HepG2 (cell line): ENCODE results near the gene ICAM5. TPM values are rescaled to one million over a fixed set of nuclear protein-coding genes. Genes with fewer than 3 reads are reported as not detected.

Source experiments
- BORCS8-MEF2B ChIP-seq: sonication (generic); formaldehyde crosslinking; IDR thresholded peaks from 2 replicates; pipeline ENCODE4 v1.8.0; 2022; ENCODE audit warnings: mild to moderate bottlenecking, missing genetic modification reagents
- CC2D1A ChIP-seq: sonication (generic); formaldehyde crosslinking; IDR thresholded peaks from 2 replicates; pipeline ENCODE4 v1.8.1; 2023; ENCODE audit warnings: mild to moderate bottlenecking, missing genetic modification reagents
- ELF4 ChIP-seq: sonication (generic); formaldehyde crosslinking; IDR thresholded peaks from 2 replicates; pipeline ENCODE4 v1.5.0; 2020; ENCODE audit warnings: missing genetic modification reagents, mild to moderate bottlenecking, moderate library complexity, borderline replicate concordance
- ESRRA ChIP-seq: sonication (generic); formaldehyde crosslinking; IDR thresholded peaks from 2 replicates; pipeline ENCODE4 v1.5.1; 2020; ENCODE audit warnings: mild to moderate bottlenecking, low read depth, missing genetic modification reagents
- ETV5 ChIP-seq: IDR thresholded peaks from 2 replicates; pipeline ENCODE4 v1.6.1; 2018; ENCODE audit warnings: missing biosample characterization, missing genetic modification reagents, inconsistent platforms, borderline replicate concordance
- HNRNPUL1 ChIP-seq: fragments of 200-400 bp; formaldehyde crosslinking; IDR thresholded peaks from 2 replicates; pipeline ENCODE4 v1.6.1; 2017; ENCODE audit warnings: low read depth, mild to moderate bottlenecking, low read length, moderate library complexity
- JUN ChIP-seq: sonication (generic); formaldehyde crosslinking; IDR thresholded peaks from 2 replicates; pipeline ENCODE4 v1.4.0; 2020; ENCODE audit warnings: mild to moderate bottlenecking, missing genetic modification reagents
- JUNB ChIP-seq: sonication (generic); formaldehyde crosslinking; IDR thresholded peaks from 2 replicates; pipeline ENCODE4 v1.8.0; 2022; ENCODE audit warnings: missing genetic modification reagents, mild to moderate bottlenecking, borderline replicate concordance
- KAT2B ChIP-seq: fragments of 150-350 bp; IDR thresholded peaks from 2 replicates; pipeline ENCODE4 v1.6.1; 2014; ENCODE audit warnings: low read depth, low read length, borderline replicate concordance
- NCOA2 ChIP-seq: sonication (generic); formaldehyde crosslinking; IDR thresholded peaks from 2 replicates; pipeline ENCODE4 v1.8.0; 2022; ENCODE audit warnings: inconsistent platforms
- NFE2 ChIP-seq: sonication (generic); formaldehyde crosslinking; IDR thresholded peaks from 2 replicates; pipeline ENCODE4 v1.4.0; 2020; ENCODE audit warnings: missing genetic modification reagents
- NR2F6 ChIP-seq, 2 experiments: IDR thresholded peaks; 2 replicates each; pipeline ENCODE4 v1.6.1; 2016; ENCODE audit warnings: antibody characterized with exemption in 1 of 2, mild to moderate bottlenecking in 1 of 2
- POLR2A ChIP-seq, 2 experiments: IDR thresholded peaks; 2 replicates each; pipeline ENCODE4 v1.6.1; 2011; ENCODE audit warnings: low read depth in 2 of 2, low read length in 2 of 2, mild to moderate bottlenecking in 1 of 2, moderate library complexity in 1 of 2; ENCODE audit not compliant: insufficient read depth in 1 of 2
- RFXAP ChIP-seq: sonication (generic); formaldehyde crosslinking; IDR thresholded peaks from 2 replicates; pipeline ENCODE4 v1.4.0; 2020; ENCODE audit warnings: missing genetic modification reagents, borderline replicate concordance
- SMAD9 ChIP-seq: sonication (generic); formaldehyde crosslinking; IDR thresholded peaks from 2 replicates; pipeline ENCODE4 v1.5.1; 2020; ENCODE audit warnings: mild to moderate bottlenecking, missing genetic modification reagents
- ZC3H13 ChIP-seq: sonication (generic); formaldehyde crosslinking; IDR thresholded peaks from 2 replicates; pipeline ENCODE4 v1.8.1; 2023; ENCODE audit warnings: mild to moderate bottlenecking, missing genetic modification reagents, moderate library complexity
- ZKSCAN5 ChIP-seq: sonication (generic); formaldehyde crosslinking; IDR thresholded peaks from 2 replicates; pipeline ENCODE4 v1.5.1; 2020; ENCODE audit warnings: mild to moderate bottlenecking, missing genetic modification reagents
- ZMAT3 ChIP-seq: sonication (generic); formaldehyde crosslinking; conservative IDR thresholded peaks from 2 replicates; pipeline ENCODE4 v1.7.0; 2021; ENCODE audit warnings: missing genetic modification reagents
- ZNF143 ChIP-seq: sonication (generic); formaldehyde crosslinking; IDR thresholded peaks from 2 replicates; pipeline ENCODE4 v1.4.0; 2020; ENCODE audit warnings: missing genetic modification reagents
- ZNF510 ChIP-seq: sonication (generic); formaldehyde crosslinking; IDR thresholded peaks from 2 replicates; pipeline ENCODE4 v1.4.0; 2020; ENCODE audit warnings: low read depth, mild to moderate bottlenecking, missing genetic modification reagents
- ZNF563 ChIP-seq: sonication (generic); formaldehyde crosslinking; IDR thresholded peaks from 2 replicates; pipeline ENCODE4 v1.8.0; 2022; ENCODE audit warnings: mild to moderate bottlenecking, moderate library complexity, missing genetic modification reagents
- ZNF7 ChIP-seq: IDR thresholded peaks from 2 replicates; pipeline ENCODE4 v1.6.1; 2016; ENCODE audit warnings: missing biosample characterization, missing genetic modification reagents
- ZNF703 ChIP-seq: sonication (generic); formaldehyde crosslinking; IDR thresholded peaks from 2 replicates; pipeline ENCODE4 v1.5.1; 2020; ENCODE audit warnings: missing genetic modification reagents, mild to moderate bottlenecking, moderate library complexity, borderline replicate concordance
- ZNF766 ChIP-seq: sonication (generic); formaldehyde crosslinking; IDR thresholded peaks from 2 replicates; pipeline ENCODE4 v1.5.0; 2020; ENCODE audit warnings: missing genetic modification reagents, borderline replicate concordance
- ZNF788 ChIP-seq: sonication (generic); formaldehyde crosslinking; IDR thresholded peaks from 2 replicates; pipeline ENCODE4 v1.5.0; 2020; ENCODE audit warnings: mild to moderate bottlenecking, missing genetic modification reagents, borderline replicate concordance
- ZNF879 ChIP-seq: sonication (generic); formaldehyde crosslinking; IDR thresholded peaks from 2 replicates; pipeline ENCODE4 v1.8.1; 2023; ENCODE audit warnings: missing genetic modification reagents
- polyA plus RNA-seq, 8 experiments: library from polyadenylated mRNA; depleted of rRNA in 3 of 8; stranded (reverse) in 7 of 8; unstranded in 1 of 8; fragments of >200 nt; fragmentation: Illumina TruSeq in 4 of 8; extraction: Trizol in 4 of 8; gene quantifications; 2 replicates each; pipeline versions ENCODE4 v1.2.1 to v1.2.3, GENCODE V29; 2011 to 2016; ENCODE audit warnings: low read depth in 4 of 8, missing spikeins in 1 of 8, mixed read lengths in 1 of 8; ENCODE audit not compliant: insufficient read depth in 1 of 8
- total RNA-seq, 5 experiments: library from RNA; depleted of rRNA; stranded (reverse); fragments of >200 nt; fragmentation: Illumina TruSeq; extraction: Trizol; gene quantifications; 2 replicates each; pipeline ENCODE4 v1.2.3, GENCODE V29; 2016; ENCODE audit warnings: low read depth in 1 of 5
- TF ChIP-seq, protein P1 (sequence below): sonication (generic); formaldehyde crosslinking; IDR thresholded peaks from 2 replicates; pipeline ENCODE4 v1.4.0; 2020; ENCODE audit warnings: missing genetic modification reagents
- TF ChIP-seq, protein P2 (sequence below): sonication (generic); formaldehyde crosslinking; IDR thresholded peaks from 2 replicates; pipeline ENCODE4 v1.4.0; 2020; ENCODE audit warnings: missing genetic modification reagents, mild to moderate bottlenecking, borderline replicate concordance

Gene ICAM5
- total and polyA plus RNA-seq, 2 of the 13 experiments (the other 11 are each of a cell fraction or from before 2014, with no cell fraction given): 0.46 to 1.6 TPM

GRCh38 chr19:10270616-10271394 is 18.9 kb upstream of the ICAM5 start, which contains the start of gene ICAM1 (continued):
- TF ChIP-seq ZMAT3 (CRISPR knock-in tag) (peak; percentile 85; the same call in 1 of the 2 replicates), KAT2B (no peak), ZNF766 (CRISPR knock-in tag) (peak; percentile 65; the same call in 1 of the 2 replicates), ZNF788 (peak; percentile 94), NCOA2 (CRISPR knock-in tag) (peak; percentile 93), ETV5 (CRISPR knock-in tag) (peak; percentile 99), JUNB (CRISPR knock-in tag) (peak; percentile 30; the same call in 1 of the 2 replicates), ESRRA (CRISPR knock-in tag) (peak; percentile 35), SMAD9 (CRISPR knock-in tag) (no peak), ZNF7 (peak; percentile 40), ZNF879 (CRISPR knock-in tag) (no peak; the same call in 1 of the 2 replicates), ZNF510 (CRISPR knock-in tag) (no peak; the same call in 1 of the 2 replicates), CC2D1A (CRISPR knock-in tag) (no peak), POLR2A (IDR thresholded peaks at IDR 0.05; ENCODE audit: insufficient read depth in 1 of 2, low read depth in 2 of 2, low read length in 2 of 2) (peak; percentile 96 to 98), JUN (CRISPR knock-in tag) (no peak), ZNF563 (CRISPR knock-in tag) (no peak; the same call in 1 of the 2 replicates), ELF4 (CRISPR knock-in tag) (peak; percentile 95), NR2F6 (IDR thresholded peaks at IDR 0.05) (peak; percentile 73), NR2F6 (CRISPR knock-in tag; IDR thresholded peaks at IDR 0.05) (peak; percentile 90), NFE2 (CRISPR knock-in tag) (no peak), ZNF143 (CRISPR knock-in tag) (peak; percentile 40; the same call in 1 of the 2 replicates), BORCS8-MEF2B (CRISPR knock-in tag) (peak; percentile 73; the same call in 1 of the 2 replicates), ZKSCAN5 (no peak), HNRNPUL1 (no peak), ZNF703 (CRISPR knock-in tag) (no peak), ZC3H13 (no peak), RFXAP (CRISPR knock-in tag) (peak; percentile 71)
- TF ChIP-seq, protein P1, sequence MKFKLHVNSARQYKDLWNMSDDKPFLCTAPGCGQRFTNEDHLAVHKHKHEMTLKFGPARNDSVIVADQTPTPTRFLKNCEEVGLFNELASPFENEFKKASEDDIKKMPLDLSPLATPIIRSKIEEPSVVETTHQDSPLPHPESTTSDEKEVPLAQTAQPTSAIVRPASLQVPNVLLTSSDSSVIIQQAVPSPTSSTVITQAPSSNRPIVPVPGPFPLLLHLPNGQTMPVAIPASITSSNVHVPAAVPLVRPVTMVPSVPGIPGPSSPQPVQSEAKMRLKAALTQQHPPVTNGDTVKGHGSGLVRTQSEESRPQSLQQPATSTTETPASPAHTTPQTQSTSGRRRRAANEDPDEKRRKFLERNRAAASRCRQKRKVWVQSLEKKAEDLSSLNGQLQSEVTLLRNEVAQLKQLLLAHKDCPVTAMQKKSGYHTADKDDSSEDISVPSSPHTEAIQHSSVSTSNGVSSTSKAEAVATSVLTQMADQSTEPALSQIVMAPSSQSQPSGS (CRISPR knock-in tag): peak; percentile 77
- TF ChIP-seq, protein P2, sequence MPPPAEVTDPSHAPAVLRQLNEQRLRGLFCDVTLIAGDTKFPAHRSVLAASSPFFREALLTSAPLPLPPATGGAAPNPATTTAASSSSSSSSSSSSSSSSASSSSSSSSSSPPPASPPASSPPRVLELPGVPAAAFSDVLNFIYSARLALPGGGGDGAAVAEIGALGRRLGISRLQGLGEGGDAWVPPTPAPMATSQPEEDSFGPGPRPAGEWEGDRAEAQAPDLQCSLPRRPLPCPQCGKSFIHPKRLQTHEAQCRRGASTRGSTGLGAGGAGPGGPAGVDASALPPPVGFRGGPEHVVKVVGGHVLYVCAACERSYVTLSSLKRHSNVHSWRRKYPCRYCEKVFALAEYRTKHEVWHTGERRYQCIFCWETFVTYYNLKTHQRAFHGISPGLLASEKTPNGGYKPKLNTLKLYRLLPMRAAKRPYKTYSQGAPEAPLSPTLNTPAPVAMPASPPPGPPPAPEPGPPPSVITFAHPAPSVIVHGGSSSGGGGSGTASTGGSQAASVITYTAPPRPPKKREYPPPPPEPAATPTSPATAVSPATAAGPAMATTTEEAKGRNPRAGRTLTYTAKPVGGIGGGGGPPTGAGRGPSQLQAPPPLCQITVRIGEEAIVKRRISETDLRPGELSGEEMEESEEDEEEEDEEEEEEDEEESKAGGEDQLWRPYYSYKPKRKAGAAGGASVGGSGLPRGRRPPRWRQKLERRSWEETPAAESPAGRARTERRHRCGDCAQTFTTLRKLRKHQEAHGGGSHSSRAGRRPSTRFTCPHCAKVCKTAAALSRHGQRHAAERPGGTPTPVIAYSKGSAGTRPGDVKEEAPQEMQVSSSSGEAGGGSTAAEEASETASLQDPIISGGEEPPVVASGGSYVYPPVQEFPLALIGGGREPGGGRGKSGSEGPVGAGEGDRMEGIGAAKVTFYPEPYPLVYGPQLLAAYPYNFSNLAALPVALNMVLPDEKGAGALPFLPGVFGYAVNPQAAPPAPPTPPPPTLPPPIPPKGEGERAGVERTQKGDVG: no peak
